HG02884 (cell line): ENCODE measurements around the gene COL5A2.

Experiments used
- ATAC-seq: cut with Tn5 transposase; IDR thresholded peaks from one replicate; pipeline ENCODE4 v1.9.1; 2021; ENCODE audit warnings: mild to moderate bottlenecking, moderate library complexity; ENCODE audit not compliant: unreplicated experiment

The COL5A2 gene

DNA sequence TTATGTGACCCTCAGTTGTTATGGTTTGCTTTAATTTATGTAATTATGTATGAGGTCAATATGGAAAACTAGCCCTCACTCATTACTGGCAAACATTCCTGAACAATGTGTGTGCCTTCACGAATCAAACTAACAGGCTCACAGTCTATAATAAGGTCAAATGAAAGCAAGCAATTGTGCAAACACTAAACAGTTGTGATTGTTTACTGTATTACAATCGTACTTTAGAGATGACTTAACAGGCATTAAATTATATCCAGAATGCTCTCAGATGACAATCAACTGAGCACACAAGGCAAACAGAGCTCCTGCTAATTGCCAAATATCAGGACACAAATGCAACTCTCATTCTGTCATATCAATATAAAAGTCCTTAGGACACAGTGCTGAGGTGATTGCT is 29.5 kb downstream of the COL5A2 start:
- ATAC-seq, result no peak

DNA sequence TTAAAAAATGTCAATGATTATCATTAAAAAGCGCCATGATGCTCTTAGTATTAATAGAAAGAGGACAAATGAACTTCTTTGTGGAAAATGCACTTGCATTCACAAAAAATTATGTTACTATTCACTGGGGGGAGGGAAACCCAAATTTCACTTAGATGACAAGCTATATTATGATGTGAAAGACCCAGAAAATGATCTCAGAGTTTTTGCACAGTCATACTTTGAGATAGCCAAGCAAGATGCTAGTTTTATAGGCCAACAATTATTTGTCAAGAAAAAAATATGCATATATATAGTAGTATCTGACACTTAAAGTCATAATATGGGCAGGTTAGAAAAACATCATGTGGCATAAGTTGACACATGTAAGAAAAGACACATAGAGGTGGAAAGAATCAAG is 31.6 kb downstream of the COL5A2 start:
- no peak for ATAC-seq

DNA sequence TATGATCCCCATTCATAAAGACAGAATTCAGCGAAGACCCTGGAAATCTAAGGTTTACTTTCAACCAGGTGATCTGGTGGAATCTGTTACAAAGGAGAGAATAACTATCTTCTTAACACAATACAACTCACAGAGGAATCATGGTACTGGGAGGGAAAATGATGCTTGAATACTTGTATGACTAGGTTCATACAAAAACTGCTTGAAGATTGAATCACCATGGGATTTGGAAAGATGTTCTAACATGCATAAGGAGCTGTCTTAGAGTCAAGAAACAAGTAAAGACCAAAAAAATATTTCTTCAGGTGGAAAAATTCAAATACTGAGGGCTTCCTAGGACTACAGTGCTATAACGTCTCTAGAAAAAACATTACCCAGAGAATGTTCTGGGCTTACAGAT is 32.2 kb downstream of the COL5A2 start:
- ATAC-seq, result no peak

DNA sequence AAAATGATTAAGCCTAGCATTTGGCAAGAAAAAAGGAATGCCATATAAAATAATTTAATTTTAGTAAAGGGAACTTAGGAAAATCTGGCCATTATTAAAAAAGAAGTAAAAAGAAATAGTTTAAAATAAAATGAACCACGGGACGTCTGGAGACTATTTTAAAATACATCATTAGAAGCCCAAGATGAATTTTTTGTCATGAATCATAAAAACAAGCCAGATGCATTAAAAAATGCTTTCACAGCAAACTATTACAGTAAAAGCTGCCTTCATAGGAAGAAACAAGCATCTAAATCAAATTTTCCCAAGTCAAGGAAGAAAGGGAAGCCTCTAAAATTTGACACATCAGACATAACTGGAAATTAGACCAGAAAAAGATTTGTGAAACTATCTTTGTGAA is 33.0 kb downstream of the COL5A2 start:
- ATAC-seq, result no peak

GRCh38 chr2:189144700-189145211 is 34.8 kb downstream of the COL5A2 start:
- no peak for ATAC-seq

DNA sequence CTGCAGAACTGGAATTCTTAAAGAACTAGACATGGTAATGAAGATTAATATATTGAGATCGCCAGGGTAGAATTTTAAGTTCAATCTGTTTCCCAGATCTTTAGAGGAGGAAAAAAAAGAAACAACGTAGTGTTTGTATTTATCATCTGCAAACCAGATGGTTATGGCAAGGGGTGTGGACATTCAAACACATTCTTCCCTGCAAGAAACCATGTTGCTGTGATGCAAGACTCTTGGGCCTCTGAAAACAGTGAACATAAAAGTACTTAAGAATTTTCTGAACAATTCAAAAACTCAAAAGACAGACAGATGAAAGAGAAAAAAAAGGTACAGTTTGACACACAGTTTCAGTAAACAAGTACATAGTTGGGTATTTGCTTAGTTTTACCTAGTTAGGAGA is 35.6 kb downstream of the COL5A2 start:
- no peak for ATAC-seq

GRCh38 chr2:189142893-189143759 is 36.4 kb downstream of the COL5A2 start:
- peak; percentile 97 for ATAC-seq

DNA sequence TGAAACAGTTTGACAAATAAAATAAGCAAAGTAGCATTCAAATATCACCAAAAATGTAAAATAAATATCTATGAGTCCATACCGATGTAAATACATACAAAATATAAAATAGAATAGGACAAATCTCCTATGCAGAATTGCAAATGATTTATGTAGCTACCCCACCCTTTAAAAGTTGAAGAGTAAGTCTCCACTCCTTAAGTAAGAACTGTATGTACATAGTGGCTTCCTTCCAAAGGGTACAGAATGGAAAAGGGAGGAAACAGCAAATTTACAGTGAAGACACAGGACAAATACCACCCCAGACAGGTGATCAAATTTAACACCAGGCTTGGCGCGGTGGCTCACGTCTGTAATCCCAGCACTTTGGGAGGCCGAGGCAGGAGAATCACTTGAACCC is 40.8 kb downstream of the COL5A2 start:
- ATAC-seq, result no peak

DNA sequence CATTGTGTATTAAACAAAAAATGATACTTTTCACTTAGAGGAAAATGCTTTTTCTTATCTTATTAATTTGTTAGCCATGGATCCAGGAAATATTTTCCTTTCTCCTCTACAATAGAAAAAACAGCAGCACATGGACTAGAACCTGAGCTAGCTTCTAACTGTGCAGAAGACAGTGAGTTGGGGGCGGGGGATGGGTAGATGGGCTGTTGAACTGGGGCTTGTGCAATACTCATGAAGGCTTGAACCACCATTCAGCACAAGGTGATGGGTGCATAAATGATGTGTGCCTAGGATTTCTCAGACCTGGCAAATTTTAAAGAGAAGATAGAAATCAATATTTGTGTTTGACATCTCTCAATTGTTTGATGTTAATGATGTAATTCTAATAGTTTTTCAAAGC is 42.0 kb downstream of the COL5A2 start:
- ATAC-seq, result no peak

DNA sequence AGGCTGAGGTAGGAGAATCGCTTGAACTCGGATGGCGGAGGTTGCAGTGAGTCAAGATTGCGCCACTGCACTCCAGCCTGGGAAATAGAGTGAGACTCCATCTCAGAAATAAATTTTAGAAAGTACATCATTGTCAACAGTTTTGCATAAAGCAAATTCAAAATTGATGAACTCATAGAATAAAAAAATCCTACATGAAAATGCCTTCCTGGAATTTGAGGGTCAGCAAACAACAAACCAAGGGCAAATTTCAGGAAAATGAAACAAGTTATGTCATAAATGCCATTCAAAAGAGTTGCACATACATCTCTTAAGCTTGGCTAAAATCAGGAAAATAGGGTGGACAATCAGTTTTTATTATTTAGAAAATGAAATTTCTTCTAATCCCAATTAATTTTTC is 45.1 kb downstream of the COL5A2 start:
- no peak for ATAC-seq

- ATAC-seq, result no peak
Measured at GRCh38 chr2:189131991-189132390, 47.6 kb downstream of the COL5A2 start.

DNA sequence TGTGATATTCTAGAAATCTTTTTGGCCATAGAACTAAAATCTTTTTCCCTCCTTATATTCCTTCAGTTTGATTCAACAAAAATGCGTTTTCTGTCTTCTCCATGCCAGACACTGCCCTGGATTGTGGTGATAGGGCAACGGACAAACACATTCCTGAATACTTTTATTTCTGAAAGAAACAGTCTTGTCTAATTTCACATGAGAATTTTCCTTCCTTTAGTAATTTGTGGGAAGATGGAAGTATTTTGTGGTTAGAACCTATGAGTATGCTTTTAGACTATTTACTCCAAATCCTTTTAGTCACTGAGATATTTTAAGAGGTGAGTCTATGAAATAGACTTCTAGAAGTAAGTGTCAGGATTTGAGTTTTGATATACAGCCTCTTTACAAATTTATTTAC is 49.6 kb downstream of the COL5A2 start:
- ATAC-seq, result no peak

DNA sequence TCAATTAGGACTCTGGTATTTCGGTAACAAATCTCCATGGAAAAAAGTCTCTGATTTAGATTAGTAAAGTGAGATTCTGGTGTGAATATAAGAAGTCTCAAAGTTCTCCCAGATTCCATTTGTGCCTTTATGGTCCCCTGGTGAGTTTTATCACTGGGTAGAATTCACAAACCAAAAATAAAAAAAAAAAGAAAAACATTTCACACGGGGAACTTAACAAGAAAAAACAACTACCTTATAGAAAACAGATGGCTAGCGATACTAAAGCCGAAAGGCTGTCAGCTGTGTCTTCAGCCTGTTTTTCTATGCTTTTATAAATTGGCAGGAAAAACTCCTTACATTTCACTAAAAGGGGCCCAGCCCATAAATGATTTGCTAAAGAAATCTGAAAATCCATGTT is 50.6 kb downstream of the COL5A2 start:
- ATAC-seq, result no peak

DNA sequence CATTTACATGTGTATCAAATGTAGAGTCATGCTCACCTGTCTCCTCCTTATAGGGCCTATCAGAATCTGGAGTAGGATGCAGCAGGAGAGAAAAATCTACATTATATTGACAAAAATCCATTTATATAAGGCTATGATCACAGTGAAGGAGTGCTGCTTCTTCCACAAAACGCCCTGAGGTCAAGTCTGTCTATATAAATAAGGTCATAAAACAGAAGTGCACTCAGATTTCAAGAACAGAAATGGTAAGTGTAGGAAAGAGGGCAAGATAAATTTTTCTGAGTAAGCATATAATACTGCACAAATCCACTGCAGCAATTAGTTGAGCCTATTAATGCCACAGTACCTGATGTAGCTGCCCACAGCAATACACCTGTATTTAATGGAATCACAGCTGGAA is 51.8 kb downstream of the COL5A2 start:
- ATAC-seq, result no peak

DNA sequence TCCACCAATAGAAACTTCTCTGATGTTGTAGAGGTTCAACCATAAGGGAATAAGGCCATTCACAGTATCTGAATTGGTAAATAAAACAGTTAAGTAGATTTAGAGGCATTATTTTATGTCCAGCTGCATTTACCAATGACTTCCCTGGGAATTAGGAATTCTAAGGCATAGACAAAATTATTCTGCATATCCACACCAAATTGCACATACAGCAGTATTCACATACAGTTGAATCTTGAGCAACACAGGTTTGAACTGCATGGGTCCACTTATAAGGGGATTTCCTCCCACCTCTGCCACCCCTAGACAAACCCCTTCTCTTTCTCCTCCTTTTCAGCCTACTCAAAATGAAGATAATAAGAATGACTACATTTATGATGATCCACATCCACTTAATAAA is 54.4 kb downstream of the COL5A2 start:
- no peak for ATAC-seq

DNA sequence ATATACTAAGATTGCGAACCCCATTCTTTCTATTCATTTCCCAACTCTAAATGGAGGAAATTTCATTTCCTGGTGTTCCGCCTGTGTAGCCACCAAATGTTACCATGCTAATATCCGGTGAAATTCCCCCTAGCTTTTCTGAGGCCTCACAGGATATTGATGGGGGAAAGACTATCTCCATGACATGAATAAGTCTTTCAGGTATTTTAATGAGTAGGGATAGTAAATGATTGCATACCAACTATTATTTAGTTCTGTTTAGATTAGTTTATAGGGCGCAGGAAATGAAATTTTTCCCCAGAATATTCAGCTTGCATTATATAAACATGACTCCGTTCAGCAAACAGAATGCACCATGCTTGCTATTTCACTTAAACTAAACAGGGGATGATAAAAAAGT is 55.4 kb downstream of the COL5A2 start:
- ATAC-seq, result no peak

DNA sequence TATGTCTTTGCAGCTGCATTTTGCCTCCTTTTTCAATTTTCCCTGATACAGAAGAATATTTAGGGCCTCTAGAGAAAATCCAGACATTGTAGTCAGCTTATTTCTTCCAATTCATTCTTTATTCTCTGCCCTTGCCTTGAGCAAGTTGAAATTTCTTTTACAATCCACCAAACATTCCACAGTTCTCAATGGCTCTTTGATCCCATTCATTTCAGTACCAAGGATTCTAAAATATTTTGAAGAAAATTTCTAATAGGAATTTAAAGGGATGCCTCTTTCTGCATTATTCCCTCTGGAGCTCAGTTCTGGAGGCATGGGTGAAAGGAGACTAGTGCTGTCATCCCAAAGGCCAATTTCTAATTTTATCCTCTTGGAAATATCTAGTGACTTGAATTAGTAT is 61.2 kb downstream of the COL5A2 start:
- ATAC-seq, result no peak

DNA sequence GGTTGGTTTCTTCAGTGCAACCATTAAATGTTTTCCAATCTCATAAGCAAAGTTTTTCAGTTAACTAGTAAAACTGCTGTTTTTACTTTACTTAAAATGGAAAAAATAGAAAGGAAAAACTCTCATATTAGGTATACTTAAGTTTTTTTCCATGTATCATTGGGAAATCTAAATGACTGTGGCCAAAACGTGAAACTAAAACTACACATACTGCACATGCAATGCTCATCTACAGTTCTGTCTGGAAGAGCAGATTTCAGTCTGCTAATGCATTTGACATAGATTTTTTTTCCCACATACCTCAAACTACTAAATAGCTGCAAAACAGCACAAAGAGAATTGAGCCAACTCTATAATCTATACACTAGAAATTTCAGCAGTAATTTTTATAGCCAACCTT is 62.6 kb downstream of the COL5A2 start:
- ATAC-seq, result no peak

- ATAC-seq, result no peak
Measured at GRCh38 chr2:189116087-189116486, 63.5 kb downstream of the COL5A2 start.

GRCh38 chr2:189115126-189115525 is 64.4 kb downstream of the COL5A2 start:
- ATAC-seq, result no peak

- no peak for ATAC-seq
Measured at GRCh38 chr2:189113963-189114362, 65.6 kb downstream of the COL5A2 start.

GRCh38 chr2:189111063-189111715 is 68.4 kb downstream of the COL5A2 start:
- ATAC-seq, result no peak
